ENCODE data around the gene OIT3. TPM values are rescaled to one million over a fixed set of nuclear protein-coding genes. Genes with fewer than 3 reads are reported as not detected.

Gene OIT3
- total RNA-seq, 1 experiment from 2014 or later: not detected

DNA sequence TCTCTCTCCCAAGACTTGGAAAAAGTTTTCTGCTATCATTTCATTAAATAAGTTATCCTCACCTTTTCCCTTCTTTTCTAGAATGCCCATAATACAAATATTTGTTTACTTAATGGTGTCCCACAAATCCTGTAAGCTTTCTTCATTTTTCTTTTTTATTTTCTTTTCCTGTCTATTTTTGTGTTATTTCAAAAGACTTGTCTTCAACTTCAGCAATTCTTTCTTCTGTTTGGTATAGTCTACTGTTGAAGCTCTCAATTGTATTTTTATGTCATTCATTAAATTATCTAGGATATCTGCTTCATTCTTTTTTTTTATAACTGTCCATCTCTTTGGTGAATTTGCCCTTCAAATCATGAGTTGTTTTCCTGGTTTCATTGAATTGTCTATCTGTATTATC, 86.2 kb downstream of the OIT3 start:
- Histone ChIP-seq H3K9me3 (peaks cover 26% of the 10 kb centered on the region), H3K4me3 (no peak overlapping the region), H3K27me3 (peaks cover under 1% of the 10 kb centered on the region; the same call in 1 of the 2 replicates), H3K36me3 (no peaks in the 10 kb centered on the region)
- DNase-seq: no peak

DNA sequence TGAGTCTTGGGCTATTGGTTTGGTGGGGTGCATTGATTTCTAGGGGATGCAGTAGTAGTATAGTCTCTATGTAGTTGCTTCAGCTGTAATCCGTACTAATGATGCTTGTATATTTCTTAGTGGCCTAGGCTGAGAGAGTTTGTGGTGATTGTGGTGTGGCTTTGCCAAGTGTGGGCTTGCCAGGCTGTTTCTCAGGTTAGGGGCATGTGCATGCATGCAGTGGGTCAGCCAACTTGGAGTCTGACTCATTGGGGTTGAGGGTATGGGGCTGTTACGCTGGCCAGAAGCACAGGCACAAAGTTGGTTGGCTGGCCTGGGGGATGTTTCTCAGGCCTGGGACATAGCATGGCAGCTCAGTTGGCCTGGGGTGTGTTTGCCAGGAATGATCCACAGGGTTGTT, 86.8 kb downstream of the OIT3 start:
- H3K4me3 ChIP-seq: no peak overlapping the region
- peaks cover 25% of the 10 kb centered on the region for H3K9me3 ChIP-seq
- DNase-seq: peak; percentile 5
- H3K36me3 ChIP-seq: no peaks in the 10 kb centered on the region
- H3K27me3 ChIP-seq: no peaks in the 10 kb centered on the region

DNA sequence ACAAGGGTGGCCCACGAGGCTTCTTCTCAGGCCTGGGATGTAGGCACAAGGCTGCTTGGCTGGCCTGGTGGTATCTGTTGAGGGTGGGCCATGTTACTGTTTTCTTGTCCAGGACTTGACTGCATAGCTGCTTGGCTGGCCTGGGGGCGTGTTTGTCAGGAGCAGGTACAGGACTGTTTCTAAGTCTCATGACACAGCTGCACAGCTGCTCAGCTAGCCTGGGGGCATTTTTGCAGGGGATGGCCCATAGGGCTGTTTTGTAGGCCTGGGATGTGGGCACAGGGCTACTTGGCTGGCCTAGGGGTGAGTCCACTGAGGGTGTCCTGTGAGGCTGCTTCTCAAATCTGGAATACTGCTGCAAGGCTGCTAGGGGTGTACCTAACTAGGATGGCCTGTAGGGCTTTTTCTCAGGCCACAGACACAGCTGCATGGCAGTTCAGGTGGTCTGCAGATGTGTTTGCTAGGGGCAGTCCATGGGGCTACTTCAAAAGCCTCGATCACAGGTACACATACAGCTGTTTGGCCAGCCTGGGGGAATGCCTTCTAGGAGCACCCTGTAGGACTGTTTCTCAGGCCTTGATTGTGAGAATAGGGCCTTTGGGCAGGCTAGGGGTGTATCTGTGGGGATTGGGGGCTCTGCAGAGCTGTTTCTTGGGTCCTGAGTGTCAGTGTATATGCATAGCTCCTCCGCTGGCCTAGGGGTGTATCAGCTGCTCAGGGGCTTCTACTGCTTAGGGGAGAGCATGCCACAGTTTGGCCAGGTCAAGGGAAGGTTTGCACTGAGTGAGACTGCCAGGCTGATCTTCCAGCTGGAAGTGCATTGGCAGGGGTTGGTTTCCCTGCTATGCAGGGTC, 87.7 kb downstream of the OIT3 start:
- Histone ChIP-seq H3K4me3 (no peak overlapping the region), H3K36me3 (no peaks in the 10 kb centered on the region)

DNA sequence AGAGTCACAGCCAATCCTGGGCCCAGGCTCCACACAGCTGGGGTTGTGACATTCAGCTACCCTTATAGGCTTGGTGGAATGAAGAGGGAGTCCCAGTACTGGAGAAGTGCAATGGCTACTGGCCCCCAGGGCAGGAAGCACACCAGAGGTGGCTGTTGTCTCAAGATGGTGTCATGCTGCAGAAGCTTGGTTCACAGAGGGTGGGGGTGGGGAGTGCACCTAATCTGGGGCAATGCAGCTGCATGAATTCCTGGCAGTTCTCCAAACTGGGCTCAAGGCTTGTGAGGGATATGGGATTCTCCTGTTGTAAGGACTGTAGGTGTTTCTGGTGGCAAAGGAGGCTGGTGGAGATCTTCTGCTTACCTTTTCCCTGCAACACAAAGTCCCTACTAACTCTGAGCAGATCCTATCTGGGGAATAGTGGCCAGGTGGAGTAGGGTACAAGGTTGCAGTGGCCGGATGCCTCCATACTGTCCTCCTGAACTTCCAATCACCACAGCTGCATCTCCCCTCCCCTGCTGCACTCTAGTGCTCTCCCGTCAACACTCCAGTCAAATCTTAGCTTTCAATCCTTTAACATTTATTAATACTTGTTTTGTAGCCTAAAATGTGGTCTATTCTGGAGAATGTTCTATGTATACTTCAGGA, 88.5 kb downstream of the OIT3 start:
- Histone ChIP-seq H3K9me3 (peaks cover 21% of the 10 kb centered on the region), H3K4me3 (no peak overlapping the region), H3K27me3 (no peaks in the 10 kb centered on the region), H3K36me3 (no peaks in the 10 kb centered on the region)
- no peak for DNase-seq

More for the DNA sequence above, 87.7 kb downstream of the OIT3 start:
- H3K9me3 ChIP-seq: peaks cover 21% of the 10 kb centered on the region
- no peaks in the 10 kb centered on the region for H3K27me3 ChIP-seq
- no peak for DNase-seq

Other genes starting within 250 kb of the OIT3 start
- gene MCU, start 201.6 kb upstream of the OIT3 start, total RNA-seq (2014; rRNA removed; shearing (Covaris generic); ENCODE audit: low replicate concordance): 24.5 and 41.3 TPM in 2 replicates
- not detected in 2 replicates for gene PLA2G12B, start 61.1 kb downstream of the OIT3 start, total RNA-seq (2014; rRNA removed; shearing (Covaris generic); ENCODE audit: low replicate concordance)
- gene P4HA1, start 203.1 kb downstream of the OIT3 start, total RNA-seq (2014; rRNA removed; shearing (Covaris generic); ENCODE audit: low replicate concordance): 65.9 and 77.0 TPM in 2 replicates
- not detected in 2 replicates for gene NUDT13, start 216.7 kb downstream of the OIT3 start, total RNA-seq (2014; rRNA removed; shearing (Covaris generic); ENCODE audit: low replicate concordance)